A204.1 (cell line): ENCODE data around the gene CNNM2.
A peak's percentile ranks its signal among the peaks of the same experiment; 100 is the strongest.
"Not testable (repeated sequence)": the region's sequence is repeated elsewhere in the genome, so short reads cannot be mapped to it uniquely, and the experiment has no call there.

Experiments used
- FAIRE-seq: peaks from 2 replicates; lab custom pipeline; 2012; peaks lifted over from hg19 to GRCh38; lab: Jason Lieb, UNC

The CNNM2 gene

GRCh38 chr10:103042129-103042528 lies 124.0 kb downstream of the CNNM2 start:
- no peak for FAIRE-seq

GRCh38 chr10:103042908-103043307 lies 124.8 kb downstream of the CNNM2 start:
- no peak for FAIRE-seq

DNA sequence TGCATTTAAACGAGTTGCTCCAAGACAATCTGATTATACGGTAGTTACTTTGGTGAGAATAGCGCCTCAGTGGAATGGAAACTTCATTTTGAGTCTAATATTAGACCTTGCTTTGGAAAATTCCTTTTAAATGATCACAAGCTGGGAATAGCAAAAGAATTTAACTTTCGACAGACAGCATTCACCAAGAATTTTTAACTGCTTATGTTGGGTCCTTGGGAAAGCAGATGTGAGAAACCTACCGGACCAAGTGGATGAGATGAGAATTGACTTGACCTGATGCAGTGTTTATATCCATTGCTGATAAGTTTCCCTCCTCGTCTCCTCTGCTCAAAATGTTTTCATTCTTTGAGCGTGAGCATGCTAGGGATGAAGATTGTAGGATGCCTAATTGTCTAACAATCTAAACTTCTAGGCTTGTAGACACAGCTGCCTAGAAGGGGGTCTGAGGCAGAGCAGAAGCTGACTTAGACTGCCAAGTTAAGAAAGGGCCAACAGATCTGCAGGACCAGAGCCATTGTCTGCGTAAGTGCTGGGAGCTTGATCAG lies 126.9 kb downstream of the CNNM2 start:
- FAIRE-seq: no peak

- FAIRE-seq: no peak
Measured at GRCh38 chr10:103045961-103046360, 127.9 kb downstream of the CNNM2 start.

DNA sequence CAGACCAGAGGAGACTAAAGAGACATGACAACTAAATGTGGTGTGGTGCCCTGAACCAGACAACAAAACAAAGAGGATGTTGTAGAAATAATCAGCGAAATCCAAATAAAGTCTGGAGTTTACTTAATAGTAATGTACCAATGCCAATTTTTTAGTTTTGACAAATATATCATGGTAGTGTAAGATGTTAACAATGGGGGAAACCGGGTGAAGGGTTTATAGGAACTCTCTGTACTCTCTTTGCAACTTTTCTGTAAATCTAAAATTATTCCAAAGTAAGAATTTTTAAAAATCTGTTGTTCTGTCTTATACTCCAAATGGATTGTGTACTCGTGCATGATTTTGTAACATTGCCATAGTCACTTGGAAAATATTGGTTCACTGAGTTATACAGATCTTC lies 129.3 kb downstream of the CNNM2 start:
- FAIRE-seq: no peak

DNA sequence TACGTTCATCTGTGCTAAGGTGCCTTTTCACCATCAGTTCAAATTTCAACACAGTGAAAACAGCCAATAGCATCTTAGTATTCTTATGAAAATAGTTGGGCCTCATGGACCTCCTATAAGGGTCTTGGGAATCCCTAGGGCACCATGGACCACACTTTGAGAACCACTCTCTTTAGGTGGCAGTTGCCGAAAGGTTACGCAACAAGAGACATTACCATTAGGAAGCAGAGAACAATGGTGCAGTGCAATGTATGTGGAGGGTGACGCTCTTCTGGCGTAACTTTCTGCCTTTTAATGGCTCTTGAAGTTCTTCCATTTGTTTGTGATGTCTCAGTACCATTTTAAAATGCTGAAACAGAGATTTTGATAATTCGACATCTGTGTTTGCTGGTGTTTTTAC lies 131.1 kb downstream of the CNNM2 start:
- FAIRE-seq: no peak

DNA sequence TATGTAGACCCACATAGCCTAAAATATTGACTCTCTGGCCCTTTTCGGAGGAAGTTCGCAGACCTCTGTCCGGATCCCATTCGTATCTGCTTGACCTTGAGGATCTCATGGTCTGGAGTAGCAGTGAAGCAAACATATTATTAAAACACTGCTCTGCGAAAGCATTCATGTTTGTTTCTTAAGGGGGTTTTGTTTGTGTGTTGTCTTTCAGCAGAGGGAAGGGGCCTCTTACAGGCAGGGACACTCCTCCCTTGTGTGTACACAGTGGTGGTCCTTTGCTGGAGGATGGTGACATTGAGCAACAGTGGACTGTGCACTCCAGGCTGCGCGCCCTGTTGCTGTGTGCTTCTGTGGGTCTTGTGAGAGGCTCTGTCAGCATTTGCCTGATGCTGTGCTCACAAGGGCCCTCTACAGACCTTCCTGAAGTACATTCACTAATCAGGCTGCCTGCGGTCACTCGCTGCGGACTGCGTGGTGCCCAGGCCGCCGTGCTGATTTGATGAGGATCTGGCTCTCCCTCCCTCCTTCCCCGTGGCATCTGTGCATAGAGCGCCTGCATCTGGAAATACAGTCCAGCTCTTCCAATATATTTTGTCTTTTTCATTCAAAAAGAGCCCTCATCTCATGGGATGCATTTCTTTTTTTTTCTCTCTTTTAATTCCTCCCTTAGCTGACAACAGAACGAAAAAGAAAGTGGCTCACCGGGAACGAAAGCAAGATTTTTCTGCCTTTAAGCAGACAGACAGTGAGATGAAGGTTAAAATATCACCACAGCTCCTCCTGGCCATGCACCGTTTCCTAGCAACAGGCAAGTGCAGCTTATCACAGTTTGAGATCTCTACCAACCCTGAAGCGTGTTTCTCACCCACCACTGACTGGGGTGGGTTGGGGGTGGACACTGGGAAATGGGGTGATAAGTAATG lies 135.8 kb downstream of the CNNM2 start:
- peak; percentile 90 for FAIRE-seq

- no peak for FAIRE-seq
Measured at GRCh38 chr10:103054621-103055020, 136.5 kb downstream of the CNNM2 start.

- FAIRE-seq: no peak
Measured at GRCh38 chr10:103055105-103055504, 137.0 kb downstream of the CNNM2 start.

DNA sequence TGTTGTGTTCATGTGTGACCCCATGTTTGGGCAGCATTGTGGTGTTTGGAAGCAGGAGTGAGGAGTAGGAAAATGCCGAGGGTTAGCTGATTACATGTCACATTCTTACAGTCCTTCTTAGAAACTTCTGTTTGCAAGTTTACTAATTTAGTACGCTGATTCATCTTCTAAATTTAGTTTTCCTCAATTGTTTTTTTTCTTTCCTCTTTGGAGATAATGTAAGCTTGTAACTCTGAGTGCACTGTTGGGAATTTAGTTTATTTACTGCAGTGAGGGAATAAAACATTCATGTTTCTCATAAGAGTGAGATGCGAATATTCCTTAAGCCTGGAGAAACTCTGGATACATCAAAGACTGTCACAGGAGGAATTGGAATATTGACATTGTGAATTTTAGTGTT lies 139.9 kb downstream of the CNNM2 start:
- no peak for FAIRE-seq

DNA sequence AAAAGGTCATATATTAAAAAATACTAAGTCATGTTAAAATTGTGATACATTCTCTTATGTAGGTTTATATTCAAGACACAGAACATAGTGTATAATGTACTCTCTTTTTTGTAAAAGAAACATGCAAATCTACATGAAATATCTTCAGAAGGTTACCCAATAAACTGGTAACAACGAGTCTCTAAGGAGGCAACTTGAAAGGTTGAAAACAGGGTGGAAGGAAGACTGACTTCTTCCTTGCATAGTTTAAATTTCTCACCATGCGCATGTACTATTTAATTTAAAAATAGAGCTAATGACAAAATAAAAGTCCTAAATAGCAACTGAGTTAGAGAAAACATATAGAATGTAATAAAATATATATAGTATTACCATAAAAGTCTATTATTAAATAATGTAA lies 142.5 kb downstream of the CNNM2 start:
- no peak for FAIRE-seq

DNA sequence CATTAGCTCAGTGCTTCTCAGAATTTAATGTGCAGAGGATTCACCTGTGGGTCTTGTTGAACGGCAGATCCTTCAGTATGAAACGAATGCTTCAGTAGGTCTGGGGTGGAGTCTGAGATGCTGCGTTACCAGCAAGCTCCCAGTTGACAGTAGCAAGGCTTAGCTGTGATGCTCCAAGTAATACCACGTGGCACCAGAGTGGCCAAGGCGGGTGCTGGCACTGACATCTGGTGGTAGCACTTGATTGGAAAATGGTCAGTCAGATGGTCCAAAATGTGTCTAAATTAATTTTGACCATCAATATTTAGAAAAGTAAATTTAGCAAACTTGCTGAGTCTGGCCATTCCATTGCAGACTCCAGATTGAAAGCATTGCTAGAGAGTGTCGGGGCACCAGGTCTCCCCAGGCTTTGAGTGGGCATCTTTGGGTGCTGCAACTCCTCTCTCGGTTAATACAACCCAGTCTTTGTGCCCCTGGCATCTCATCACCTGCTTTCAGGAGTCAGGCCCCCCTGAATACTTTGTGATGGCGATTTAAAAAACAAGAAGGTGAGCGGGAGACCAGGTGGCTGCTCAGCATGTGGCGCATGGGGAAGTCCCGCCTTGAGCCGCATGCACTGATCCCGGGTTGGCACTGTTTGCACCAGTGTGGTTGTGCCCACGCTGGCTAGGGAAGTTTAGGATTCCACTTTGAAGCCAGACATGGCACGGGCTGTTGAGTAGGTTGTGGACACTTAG lies 144.9 kb downstream of the CNNM2 start:
- no peak for FAIRE-seq

GRCh38 chr10:103064956-103065355 lies 146.9 kb downstream of the CNNM2 start:
- FAIRE-seq: no peak

DNA sequence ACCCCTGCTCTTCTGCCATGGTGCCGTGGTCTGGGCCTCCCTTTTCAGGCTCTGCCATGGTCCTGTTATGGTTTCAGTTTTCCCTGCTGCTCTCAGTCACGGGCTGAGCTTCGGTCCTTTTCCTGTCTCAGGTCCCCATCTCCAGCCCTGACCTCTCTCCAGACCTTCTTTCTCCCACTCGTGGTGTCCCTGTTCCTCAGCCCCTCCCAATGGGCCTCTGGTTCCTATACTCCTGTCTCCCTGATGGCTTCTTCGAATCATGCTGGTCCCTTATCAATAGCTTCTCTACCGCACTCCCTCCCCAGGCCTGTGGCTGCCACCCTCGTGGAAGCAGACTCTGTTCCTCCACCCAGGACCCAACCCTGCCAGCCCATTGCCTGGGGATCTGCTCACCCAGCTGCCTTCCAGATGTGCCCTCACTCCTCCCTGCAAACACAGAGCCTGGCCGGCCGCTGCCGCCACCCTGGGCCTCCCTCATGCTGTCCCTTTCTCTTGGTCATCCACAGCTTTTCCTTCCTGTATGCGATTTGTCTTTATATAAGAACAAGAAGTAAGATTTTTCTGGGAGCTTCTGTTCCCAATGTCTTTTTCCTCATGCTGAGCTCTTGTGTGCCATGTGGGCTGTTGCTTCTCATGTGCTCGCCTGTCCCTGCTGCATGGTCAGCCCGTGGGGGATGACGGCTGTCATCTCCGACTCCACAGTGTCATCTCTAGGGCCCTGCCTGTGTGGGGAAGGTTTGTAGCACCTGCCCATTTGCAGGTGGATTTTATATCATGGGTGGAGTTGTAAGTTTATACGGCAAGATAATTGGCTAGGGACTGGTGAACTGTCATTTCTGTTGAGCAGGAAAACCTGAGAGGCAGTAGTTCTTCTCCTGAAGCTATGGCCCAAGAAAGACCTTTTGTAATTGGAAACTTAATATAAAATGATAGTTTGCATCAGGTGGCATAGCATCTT lies 148.3 kb downstream of the CNNM2 start:
- FAIRE-seq: no peak

DNA sequence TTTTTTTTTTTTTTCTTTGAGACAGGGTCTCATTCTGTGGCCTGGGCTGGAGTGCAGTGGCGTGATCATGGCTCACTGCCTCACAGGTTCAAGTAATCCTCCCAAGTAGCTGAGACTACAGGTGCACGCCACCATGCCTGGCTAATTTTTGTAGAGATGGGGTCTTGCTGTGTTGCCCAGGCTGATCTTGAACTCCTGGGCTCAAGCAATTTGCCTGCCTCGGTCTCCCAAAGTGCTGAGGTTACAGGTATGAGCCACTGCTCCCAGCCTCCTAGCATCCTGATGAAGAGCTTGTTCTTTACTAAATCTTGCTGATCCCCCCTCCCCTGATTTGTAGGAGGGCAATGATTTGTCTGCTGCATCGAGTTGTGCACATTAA lies 149.0 kb downstream of the CNNM2 start:
- not testable (repeated sequence) for FAIRE-seq

DNA sequence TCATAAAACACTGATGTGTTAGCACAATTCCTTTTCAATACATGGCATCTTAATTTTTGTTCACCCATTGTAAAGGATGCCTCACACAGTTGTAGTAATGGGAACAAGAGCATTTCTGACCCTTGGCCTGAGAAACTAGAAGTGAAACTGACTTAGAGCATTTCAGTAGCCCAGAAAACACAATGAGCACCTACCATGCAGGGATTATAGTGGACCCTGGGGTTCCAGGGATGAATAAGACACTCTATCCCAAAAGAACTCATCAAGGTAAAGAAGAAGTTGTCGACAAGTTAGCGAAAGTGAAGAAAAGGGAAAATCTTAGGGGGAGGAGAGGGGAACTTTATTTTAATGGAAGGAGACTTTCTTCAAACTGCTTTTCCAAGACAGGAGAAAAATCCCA lies 149.4 kb downstream of the CNNM2 start:
- no peak for FAIRE-seq

- no peak for FAIRE-seq
Measured at GRCh38 chr10:103067956-103068355, 149.9 kb downstream of the CNNM2 start.

DNA sequence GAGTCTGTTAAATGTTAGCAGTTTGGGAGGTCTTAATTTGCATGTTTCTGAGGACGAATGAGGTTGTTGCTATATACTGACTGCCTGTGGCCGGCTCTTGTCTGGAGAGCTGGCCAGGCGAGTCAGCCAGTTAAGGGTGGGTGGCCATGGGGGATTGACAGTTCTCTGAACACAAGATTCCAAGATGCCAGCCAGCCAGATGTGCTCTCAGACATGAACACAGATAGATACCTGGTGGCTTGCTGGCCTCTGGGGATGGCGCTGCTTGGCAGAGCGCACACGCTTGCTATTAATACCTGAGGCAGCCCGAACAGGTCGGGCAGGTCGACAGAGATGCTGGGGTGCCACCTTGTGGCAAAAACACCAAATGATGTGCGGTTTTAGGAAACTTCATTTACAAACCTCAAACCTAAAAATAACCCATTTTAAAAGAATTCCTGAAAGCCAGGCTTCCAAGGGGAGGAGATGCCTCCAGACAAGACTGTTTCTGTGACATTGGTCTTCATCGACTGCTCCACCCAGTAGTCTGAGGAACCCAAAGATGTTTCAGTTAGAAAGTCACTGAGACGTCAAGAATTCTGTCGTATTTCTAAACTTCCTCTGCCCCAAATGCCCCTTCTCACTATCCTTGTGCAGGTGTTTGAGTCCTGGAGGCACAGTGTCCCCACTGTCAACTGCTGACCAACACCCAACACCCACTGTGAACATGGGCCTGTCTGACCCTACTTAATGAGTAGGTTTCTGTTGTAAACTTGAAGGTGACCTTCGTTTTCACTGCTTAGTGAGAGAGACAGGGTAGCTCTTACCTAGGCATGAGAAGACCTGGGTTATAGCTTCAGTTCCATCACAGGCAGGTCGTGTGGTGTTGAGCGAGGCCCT lies 151.6 kb downstream of the CNNM2 start:
- no peak for FAIRE-seq

DNA sequence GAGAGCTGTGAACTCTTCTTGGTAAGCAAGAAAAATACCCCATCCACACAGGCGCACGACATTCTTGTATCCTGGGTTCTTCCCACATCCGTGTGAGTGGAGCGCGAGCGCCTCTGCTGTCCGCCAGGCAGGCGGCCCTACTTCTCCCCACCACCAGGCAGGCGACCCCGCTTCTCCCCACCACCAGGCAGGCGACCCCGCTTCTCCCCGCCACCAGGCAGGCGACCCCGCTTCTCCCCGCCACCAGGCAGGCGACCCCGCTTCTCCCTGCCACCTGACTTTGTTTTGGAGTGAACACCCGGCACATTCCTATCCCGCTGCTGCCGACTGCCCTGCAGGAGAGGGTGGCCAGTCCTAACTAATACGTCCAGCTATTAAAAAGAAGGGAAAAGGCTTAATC lies 154.2 kb downstream of the CNNM2 start:
- FAIRE-seq: no peak

DNA sequence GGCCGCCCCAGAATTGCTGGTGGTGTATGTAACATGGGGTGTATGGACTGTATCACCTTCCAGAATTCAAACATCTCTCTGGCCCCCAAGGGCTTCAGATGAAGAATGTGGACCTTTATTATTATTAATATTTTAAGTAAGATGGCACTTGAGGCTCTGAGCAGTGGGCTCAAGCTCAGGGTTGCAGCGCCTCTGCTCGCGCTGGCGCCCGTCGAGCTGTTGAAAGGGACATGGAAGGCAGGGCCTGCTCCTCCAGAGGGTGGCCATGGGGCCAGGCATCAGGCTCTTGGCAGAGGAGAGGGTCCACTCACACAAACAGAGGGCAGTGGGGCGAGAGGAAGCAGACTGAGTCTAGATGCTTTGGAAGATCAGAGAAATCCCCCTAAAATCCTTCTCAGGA lies 154.8 kb downstream of the CNNM2 start:
- FAIRE-seq: no peak

GRCh38 chr10:103077020-103077419 lies 158.9 kb downstream of the CNNM2 start:
- no peak for FAIRE-seq
